HG03039 (cell line): Measurements from ENCODE around the gene RBMS3.
"Not testable (repeated sequence)": the region's sequence is repeated elsewhere in the genome, so short reads cannot be mapped to it uniquely, and the experiment has no call there.

Source experiments
- ATAC-seq: cut with Tn5 transposase; IDR thresholded peaks from one replicate; pipeline ENCODE4 v1.9.1; 2021; ENCODE audit warnings: mild to moderate bottlenecking, moderate library complexity; ENCODE audit not compliant: unreplicated experiment

Gene RBMS3

DNA sequence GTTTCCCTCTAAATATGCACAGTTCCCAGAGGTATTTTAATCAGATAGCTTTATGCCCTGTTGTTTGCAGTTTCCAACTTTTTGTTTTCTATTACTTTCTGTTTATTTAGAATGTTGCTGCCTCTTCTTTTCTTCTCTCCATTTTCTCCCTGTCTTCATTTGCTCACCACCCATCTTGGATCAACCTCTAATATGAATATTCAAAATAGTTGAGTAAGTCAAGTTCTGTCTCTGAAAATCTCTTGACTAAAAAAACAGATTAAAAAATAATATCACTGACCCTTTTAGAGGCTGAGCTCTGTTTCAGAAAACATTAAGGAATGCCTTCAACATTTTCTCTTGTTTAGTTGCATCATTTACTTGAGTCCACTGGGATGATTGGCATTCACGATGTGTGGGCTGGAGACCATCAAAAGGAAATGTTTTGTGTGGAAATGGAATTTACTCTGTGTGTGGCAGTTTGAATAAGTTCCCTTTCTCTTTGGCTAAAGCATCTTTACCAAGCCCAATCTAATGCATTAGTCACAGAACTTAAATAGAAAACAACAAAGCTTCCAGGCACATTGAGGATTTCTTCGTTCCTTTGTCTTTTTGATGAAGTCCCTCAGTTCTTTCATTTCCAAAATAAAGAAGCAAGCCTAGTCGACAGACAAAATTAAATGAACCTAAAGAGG, 691.6 kb downstream of the RBMS3 start:
- no peak for ATAC-seq

DNA sequence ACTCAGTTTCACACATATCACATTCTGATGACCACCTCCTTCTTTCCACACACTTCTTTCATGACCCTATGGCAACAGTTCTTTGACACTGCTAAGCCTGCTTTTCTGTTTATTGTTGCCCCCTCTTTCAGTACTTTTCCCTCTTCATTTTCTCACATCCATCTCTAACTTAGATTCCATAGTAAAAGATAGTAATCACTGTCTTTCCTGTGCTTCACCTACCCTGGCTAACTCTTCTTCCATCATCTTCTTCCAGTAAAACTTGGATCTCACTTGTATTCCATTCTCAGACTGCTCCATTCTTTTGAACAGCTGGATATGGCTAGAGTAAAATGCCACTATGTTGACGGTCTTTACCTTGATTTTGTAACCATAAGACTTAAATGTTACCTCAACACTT, 692.9 kb downstream of the RBMS3 start:
- ATAC-seq: no peak

DNA sequence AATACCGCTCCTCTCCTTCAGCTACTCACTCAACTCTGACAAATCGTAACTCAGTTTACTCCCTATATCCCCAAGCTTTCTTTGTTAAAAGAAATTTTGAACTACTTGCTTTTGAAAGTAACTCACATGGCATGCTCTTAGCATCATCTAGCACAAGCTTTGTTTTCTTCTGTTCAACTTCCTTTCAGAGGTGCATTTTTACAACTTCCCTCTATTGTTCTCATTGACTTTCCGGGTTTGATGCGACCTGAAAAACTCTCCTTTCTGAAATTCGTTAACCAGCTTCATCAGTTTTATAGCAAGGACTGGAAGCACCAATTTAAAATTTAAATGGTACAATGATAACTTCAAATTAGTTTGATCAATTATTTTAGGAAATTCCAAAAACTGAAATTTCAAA, 696.0 kb downstream of the RBMS3 start:
- ATAC-seq: no peak

DNA sequence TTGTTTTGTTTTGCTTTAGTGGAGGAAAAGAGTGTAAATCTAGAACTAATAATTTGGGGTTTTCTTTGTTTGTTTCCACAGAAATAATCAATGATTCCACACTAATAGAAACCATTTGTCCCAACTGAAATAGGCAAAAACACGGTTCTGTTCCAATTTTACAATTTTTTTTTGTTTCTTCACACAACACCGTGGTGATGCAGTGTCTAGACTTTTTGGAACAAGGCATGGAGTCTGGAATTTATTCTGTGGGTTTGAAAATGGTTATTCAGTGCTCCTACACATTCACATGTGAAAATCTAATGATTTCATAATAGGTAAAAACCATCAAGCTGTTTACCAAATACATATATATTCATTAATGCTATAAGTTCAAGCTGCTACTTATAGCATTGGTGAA, 696.5 kb downstream of the RBMS3 start:
- ATAC-seq: no peak

DNA sequence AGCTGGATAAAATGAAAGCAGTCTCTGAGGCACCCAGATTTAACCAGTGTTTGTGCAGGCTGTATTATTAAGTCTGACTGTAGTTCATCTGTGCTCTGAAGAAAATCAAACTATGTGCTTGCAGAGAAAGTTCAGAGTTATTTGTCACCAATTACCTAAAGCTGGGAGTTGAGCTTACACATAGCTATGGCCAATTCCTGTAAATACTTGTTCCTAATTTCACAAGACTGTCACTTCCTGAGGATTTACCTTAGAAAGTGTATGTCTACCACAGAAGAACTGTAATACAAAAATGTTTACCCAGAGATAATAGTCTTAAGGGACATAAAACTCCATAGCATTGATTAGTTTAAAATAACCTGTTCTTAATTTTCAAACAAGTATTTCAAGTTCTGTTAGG, 697.2 kb downstream of the RBMS3 start:
- no peak for ATAC-seq

DNA sequence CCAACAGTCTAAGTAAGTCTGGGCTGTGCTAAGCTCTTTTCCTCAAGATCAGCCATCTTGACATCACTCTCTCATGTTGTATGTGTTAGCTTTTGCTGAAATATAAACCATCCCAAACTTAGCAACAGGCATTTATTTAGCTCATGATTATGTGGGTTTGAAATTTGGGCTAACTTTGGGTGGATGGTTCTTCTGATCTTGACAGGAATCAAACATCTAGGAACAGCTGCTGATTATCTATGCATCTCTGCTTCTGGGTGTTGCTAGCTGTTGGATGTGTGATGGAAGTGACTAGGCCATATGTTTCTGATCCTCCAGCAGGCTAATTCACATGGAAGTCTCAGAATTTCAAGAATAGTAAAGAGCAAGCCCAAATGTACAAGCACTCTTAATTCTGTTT, 710.3 kb downstream of the RBMS3 start:
- ATAC-seq: no peak

DNA sequence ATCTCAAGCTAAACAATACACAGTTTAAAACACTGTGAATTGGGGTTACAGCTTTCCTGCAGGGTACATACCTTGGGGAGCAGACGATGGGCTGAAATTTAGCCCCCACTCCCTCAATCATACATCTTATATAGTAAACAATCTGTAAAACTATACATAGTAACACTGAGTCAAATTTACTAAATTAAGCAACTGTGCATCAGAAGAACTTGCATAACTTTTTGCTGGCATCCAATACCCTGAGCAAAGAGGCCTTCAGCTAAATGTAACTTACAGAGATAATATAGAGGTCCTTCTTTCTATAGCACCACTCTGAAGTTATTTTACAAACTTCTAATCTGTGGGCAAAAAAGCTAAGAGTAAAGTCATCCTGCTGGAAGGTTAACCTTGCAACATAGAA, 721.9 kb downstream of the RBMS3 start:
- ATAC-seq: no peak

DNA sequence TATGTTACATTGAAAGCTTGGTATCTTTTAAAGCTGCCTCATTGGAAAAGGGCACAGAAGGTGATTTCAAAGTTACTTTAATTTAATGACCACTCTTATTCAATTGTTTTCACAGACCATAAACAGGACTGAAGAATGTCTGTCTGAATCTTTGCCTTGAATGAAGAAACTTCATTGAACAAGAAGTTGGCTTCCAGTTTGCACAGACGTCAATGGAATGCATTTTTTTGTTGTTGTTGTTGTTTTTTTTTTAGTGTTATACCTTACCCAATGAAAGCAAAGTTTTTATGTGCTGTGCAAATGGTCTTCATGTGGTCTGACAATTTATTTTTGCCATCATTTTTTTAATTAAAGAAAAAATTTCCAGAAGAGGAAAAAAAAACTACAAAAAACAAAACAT, 722.9 kb downstream of the RBMS3 start:
- no peak for ATAC-seq

DNA sequence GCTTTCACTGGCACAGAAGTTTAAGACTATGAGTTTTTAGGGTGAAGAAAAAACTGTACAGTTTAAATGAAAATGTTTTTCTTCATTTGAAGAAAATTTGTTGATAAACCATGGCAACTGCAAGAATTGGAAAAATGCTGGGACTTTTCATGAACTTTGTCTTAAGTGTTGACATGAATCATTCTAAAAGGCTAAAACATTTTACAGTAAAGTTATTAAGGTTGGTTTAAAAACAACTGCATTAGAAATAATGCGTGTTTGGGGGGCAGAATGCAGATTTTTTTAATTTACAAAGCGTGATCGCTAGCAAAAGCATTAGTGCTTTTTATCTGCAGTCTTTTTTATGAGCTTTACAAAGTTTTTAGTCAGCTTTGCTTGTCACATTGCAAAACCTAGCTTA, 723.6 kb downstream of the RBMS3 start:
- ATAC-seq: no peak

DNA sequence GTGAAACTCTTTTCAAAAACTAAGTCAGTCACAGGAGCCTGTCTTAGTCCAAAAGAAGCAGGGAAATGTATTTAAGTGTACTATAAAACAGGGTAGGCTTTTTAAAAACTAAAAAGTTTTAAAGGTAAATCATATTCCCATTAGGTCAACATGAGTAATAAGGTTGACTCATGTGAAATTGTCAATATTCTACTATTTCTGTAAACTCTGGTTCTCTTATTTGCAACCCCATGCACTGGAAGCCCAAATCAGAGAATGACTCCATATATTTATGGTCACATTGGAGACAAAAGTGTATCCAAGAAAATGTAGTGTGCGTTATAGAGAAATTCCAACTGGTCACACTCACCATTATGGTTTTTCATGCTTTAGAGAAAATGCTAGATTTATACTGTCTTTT, 725.2 kb downstream of the RBMS3 start:
- ATAC-seq: no peak

DNA sequence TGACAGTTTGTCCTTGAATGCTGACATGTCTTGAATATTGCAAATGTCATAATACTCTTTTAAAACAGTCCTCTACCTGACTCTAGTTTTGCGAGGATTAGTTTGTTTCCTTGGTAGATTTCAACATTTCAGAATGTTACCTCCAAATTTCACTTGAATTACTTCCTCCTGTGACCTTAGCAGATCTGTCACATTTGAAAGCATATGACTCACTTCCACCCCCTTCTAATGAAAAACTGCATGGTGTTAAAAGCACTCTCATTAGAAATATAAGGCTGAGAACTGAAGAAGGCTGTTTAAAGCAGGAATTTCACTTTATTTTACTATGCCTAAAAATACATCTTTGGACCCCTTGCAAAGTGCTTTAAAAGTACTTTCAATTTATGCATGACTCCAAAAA, 726.8 kb downstream of the RBMS3 start:
- ATAC-seq: no peak

DNA sequence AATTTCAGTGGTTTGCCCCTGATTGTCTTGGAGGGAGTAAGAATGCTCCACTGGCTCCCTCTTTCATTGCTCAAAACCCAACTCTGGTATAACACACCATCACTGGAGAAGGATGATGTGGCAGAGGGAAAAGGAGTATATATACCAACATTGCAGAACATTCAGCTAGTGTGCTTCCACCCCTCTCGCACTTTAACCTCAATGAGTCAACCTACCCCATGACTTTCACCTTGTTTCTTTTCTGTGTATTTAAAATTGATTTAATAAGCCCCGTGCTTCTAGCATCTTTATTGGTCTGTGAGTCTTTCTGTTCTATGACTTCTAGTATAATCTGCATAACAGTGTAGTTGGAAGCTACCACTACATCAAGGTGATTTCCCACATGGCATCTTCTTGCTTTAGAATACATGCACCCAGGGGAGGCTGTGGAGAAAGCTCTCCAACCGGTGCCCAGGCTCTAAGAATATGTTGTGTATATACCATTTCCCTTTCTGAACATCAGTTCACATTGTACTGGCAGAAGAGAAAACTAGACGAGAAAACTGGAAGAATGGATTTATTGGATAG, 730.4 kb downstream of the RBMS3 start:
- ATAC-seq: no peak

DNA sequence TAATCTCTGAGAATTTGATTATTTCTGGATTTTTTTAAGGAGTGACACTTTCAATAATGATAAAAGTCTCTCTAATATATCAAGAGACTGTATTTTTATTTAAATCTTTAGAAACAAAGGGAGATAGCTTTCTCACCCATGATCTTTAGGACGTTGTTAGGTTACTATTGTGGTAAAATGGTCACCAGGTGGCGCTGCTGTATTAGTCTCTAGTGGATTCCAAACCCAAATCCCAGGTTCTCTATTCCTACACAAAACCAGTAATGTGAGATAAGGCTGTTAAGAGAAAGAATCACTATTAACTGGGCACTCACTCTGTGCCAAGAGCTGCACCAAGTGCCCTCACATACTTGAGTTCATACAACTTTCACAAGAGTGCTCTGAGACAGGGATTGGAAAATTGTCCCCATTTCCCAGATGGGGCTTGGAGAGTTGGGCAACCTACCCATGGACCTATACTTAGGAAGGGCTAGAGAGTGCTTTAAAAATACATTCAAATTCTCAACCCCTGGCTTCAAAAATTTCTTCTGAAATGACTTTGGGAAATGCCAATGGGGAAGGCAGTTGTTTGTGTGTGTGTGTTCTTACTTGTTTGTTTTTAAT, 732.2 kb downstream of the RBMS3 start:
- no peak for ATAC-seq

DNA sequence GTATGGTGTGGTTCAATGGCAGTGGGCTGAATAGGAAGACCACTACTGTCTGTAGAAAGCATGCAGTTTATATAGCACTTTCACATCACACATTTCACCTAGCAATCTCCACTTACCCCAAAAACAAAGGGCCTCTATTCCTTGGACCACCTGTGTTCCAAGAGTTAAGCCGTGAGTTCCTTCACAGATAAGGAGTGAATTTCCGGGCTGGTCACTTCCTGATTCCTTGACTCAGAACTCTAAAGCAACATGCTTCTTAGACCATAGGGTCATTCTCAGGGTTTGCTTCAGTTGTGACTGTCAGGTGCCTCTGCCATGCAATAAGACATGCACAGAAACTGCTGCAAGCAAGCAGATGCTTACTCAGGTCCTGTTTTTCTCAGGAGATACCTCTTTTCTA, 737.0 kb downstream of the RBMS3 start:
- no peak for ATAC-seq

DNA sequence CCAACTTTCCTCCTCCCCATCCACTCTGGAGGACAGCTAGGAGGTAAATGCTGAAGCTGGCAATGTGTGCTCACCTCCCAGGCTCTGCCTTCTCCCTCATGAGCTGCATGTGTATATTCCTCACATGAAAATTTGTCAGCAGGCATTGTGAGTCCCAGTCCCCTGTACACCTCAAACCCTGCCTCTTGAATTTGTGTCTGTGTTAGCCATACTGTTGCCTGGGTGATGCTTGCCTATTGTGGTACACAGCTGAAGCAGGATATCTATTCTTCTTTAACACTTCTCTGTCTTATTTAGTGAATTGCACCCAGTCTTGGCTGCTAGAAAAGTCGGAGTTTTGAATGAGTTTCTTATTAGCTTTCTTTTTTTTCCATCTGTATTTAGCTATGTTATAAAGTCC, 739.5 kb downstream of the RBMS3 start:
- ATAC-seq: no peak

DNA sequence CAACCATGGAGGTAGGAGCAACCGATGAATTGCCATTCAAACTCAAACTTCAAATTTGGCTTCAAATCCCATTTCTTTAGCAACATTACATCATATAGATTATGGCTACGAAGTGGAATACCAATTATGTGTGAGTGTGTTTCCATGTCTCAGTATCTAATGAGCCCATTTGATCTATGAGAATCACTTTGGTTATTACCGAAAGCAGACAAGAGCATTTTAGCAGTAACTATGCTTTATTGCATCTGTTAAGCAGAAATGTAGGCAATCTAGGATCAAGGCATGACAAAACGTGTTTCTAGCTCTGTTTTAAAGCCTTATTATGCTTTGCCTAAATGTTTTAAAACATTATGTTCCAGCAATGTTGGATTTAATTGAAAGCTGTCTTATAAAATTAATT, 743.6 kb downstream of the RBMS3 start:
- no peak for ATAC-seq

DNA sequence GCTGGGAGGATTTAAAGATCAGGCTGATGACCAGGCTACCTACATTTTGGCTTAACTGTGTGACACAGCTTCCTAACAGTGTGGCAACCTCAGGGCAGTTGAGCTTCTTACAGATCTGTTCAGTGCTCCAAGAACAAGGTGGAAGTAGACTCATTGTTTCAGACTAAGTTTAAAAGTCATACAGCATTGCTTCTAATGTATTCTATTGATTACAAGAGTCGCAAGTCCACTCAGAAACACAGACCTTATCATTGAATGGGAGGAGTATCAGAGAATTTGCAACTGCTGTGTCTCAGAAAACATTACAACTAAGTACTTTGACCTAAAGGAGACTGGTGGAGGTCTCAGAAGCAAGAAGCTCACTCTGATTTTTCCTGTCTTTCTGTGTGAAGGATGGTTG, 746.0 kb downstream of the RBMS3 start:
- ATAC-seq: no peak

DNA sequence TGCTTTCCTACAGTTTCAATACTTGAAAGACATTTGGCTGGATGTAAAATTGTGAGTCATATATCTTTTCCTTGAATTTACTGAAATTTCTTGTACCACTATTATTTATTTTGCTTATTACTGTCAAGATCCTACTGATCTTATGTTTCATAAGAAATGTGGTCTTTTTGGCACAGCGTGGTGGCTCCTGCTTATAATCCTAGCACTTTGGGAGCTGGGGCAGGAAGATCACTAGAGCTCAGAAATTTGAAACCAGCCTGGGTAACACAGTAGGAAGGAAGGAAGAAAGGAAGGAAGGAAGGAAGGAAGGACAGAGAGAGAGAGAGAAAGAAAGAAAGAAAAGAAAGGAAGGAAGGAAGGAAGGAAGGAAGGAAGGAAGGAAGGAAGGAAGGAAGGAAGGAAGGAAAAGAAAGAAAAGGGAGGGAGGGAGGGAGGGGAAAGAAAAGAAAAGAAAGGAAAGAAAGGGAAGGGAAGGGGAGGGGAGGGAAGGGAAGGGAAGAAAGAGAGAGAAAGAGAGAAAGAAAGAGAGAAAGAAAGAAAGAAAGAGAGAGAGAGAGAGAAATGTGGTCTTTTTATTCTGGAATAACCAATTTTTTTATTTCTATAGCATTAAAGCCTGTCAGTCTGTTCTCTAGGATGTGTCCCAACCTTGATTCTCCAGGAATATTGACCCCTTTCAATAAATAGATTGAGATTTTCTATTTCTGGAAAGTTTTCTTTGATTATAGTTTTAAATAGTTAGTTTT, 753.5 kb downstream of the RBMS3 start:
- no peak for ATAC-seq

DNA sequence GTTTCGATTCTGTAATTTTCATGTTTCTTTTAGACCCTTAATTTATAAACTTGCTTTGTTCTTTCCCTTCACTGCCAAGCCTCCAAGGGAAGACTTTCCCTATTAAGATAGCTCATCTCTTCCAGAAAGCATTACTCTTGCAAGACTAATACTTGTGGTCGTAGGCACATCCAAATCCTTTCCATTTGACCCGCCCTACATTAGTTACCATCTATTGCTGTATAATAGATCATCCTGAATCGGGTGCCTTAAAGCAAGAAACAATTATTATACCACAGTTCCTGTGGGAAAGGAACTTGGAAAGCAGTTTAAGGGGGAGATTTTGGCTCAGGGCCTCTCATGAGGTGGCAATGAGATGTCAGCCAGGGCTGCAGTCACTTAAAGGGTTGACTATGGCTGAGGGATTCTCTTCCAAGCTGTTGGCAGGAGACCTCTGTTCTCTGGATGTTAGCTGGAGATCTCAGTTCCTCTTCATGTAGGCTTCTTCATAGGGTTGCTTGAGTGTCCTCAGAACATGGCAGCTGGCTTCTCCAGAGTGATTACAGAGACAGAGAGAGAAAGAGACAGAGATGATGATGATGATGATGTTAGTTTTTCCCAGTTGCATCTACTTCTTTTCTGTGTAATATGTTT, 755.2 kb downstream of the RBMS3 start:
- no peak for ATAC-seq

DNA sequence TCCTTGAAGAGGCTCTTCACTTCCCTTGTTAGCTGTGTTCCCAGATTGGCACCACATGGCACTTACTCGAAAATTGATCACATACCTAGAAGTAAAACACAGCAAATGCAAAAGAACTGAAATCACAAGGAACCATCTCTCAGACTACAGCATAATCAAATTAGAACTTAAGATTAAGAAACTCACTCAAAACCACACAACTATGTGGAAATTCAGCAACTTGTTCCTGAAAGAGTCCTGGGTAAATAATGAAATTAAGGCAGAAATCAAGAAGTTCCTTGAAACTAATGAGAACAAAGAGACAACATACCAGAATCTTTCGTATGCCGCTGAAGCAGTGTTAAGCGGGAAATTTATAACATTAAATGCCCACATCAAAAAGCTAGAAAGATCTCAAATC, 759.3 kb downstream of the RBMS3 start:
- no peak for ATAC-seq

DNA sequence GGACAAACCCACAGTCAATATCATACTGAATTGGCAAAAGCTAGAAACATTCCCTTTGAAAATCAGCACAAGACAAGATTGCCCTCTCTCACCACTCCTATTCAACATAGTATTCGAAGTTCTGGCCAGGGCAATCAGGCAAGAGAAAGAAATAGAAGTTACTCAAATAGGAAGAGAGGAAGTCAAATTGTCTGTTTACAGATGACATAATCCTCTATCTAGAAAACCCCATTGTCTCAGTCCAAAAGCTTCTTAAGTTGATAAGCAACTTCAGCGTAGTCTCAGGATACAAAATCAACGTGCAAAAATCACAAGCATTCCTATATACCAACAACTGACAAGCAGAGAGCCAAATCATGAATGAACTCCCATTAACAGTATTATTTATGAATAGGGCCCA, 760.6 kb downstream of the RBMS3 start:
- not testable (repeated sequence) for ATAC-seq
